ENCODE data around the gene UBE2J2.

UBE2J2 gene

GRCh38 chr1:1291548-1292441, 18.1 kb upstream of the UBE2J2 start:
- in situ Hi-C loops (cut with HindIII; ENCODE audit: low sequenced_read_pairs), result loop anchor here (25.0 kb wide), 1 partner anchor 154 kb away; no protein-coding TSS in a partner anchor
- peak; percentile 56 for TF ChIP-seq CTCF (IDR thresholded peaks at IDR 0.05; ENCODE audit: low read depth, low read length, missing control alignments)
- peak; percentile 33 for DNase-seq (ENCODE audit: low read depth)
- H3K4me3 ChIP-seq (ENCODE audit: low read depth, low read length), result no peak overlapping the region

- no peak for DNase-seq (ENCODE audit: low read depth)
- in situ Hi-C loops (cut with HindIII; ENCODE audit: low sequenced_read_pairs), result loop anchor here (25.0 kb wide), 1 partner anchor 154 kb away; no protein-coding TSS in a partner anchor
- TF ChIP-seq CTCF (IDR thresholded peaks at IDR 0.05; ENCODE audit: low read depth, low read length, missing control alignments), result no peak
- H3K4me3 ChIP-seq (ENCODE audit: low read depth, low read length), result no peak overlapping the region
Measured at GRCh38 chr1:1291023-1291528, 17.4 kb upstream of the UBE2J2 start.

GRCh38 chr1:1290238-1290731, 16.6 kb upstream of the UBE2J2 start:
- TF ChIP-seq CTCF (IDR thresholded peaks at IDR 0.05; ENCODE audit: low read depth, low read length, missing control alignments), result peak; percentile 65
- DNase-seq (ENCODE audit: low read depth), result peak; percentile 5
- H3K4me3 ChIP-seq (ENCODE audit: low read depth, low read length), result no peak overlapping the region
- in situ Hi-C loops (cut with HindIII; ENCODE audit: low sequenced_read_pairs), result loop anchor here (25.0 kb wide), 1 partner anchor 153 kb away; no protein-coding TSS in a partner anchor

- no peak for TF ChIP-seq CTCF (IDR thresholded peaks at IDR 0.05; ENCODE audit: low read depth, low read length, missing control alignments)
- in situ Hi-C loops (cut with HindIII; ENCODE audit: low sequenced_read_pairs), result loop anchor here (25.0 kb wide), 1 partner anchor 150 kb away; no protein-coding TSS in a partner anchor
- no peak overlapping the region for H3K4me3 ChIP-seq (ENCODE audit: low read depth, low read length)
- DNase-seq (ENCODE audit: low read depth), result no peak
Measured at GRCh38 chr1:1287288-1288110, 13.8 kb upstream of the UBE2J2 start.

- TF ChIP-seq CTCF (IDR thresholded peaks at IDR 0.05; ENCODE audit: low read depth, low read length, missing control alignments), result no peak
- DNase-seq (ENCODE audit: low read depth), result no peak
- H3K4me3 ChIP-seq (ENCODE audit: low read depth, low read length), result no peak overlapping the region
- in situ Hi-C loops (cut with HindIII; ENCODE audit: low sequenced_read_pairs), result loop anchor here (25.0 kb wide), 1 partner anchor 149 kb away; no protein-coding TSS in a partner anchor
Measured at GRCh38 chr1:1286313-1287261, 12.9 kb upstream of the UBE2J2 start.

All from astrocyte of the cerebellum (primary cell).